B cell (primary cell): ENCODE data around the gene TSHR. TPM values are rescaled to one million over a fixed set of nuclear protein-coding genes. Genes with fewer than 3 reads are reported as not detected.

Experiments
- ATAC-seq: fragments of 200-7000 bp; cut with Tn5 transposase; one replicate; pipeline ENCODE4 v1.10.0; 2021; ENCODE audit warnings: low read depth, mild to moderate bottlenecking, moderate number of reproducible peaks, moderate library complexity
- CTCF ChIA-PET: fragments of 350-600 bp; sonication (Branson Sonifier 250); formaldehyde crosslinking; loops from one replicate; lab custom pipeline; 2021; ENCODE audit warnings: antibody characterized with exemption, inconsistent platforms; lab: Charles Lee
- POLR2A ChIA-PET: fragments of 350-600 bp; sonication (Branson Sonifier 250); formaldehyde crosslinking; loops from one replicate; lab custom pipeline; 2021; ENCODE audit warnings: antibody characterized with exemption; lab: Charles Lee
- DNase-seq: peaks from one replicate; pipeline ENCODE4 v3.0.0; 2013
- H2AFZ ChIP-seq: 2 replicates; pipeline ENCODE4 v1.6.1; 2012; ENCODE audit warnings: mild to moderate bottlenecking, low read depth, low read length; ENCODE audit not compliant: insufficient read depth, poor library complexity, severe bottlenecking
- H3K27ac ChIP-seq, 2 donors: 1 replicate in 1 of 2; 2 replicates in 1 of 2; pipeline ENCODE4 v1.5.1; 2012 to 2013; ENCODE audit warnings: low read length in 2 of 2, mild to moderate bottlenecking in 2 of 2, moderate library complexity in 1 of 2
- H3K27me3 ChIP-seq, 4 experiments: fragments of 200-600 bp in 1 of 4; sonication (generic) in 1 of 4; replicated peaks in 1 of 4; 1 replicate in 2 of 4; 2 replicates in 2 of 4; pipeline versions ENCODE4 v1.6.1 to v1.7.0; 2013 to 2016; ENCODE audit warnings: low read length in 3 of 4, mild to moderate bottlenecking in 2 of 4, mixed read lengths in 1 of 4, moderate library complexity in 1 of 4; ENCODE audit not compliant: insufficient read depth in 4 of 4, control insufficient read depth in 3 of 4; ENCODE audit errors: control extremely low read depth in 1 of 4
- H3K36me3 ChIP-seq, 2 experiments: replicated peaks in 1 of 2; 1 replicate in 1 of 2; 2 replicates in 1 of 2; pipeline versions ENCODE4 v1.6.1 to v1.7.1; 2013; ENCODE audit warnings: low read length in 1 of 2; ENCODE audit not compliant: insufficient read depth in 2 of 2, control insufficient read depth in 1 of 2; ENCODE audit errors: control extremely low read depth in 1 of 2, extremely low read depth in 1 of 2
- H3K4me1 ChIP-seq, 2 donors: fragments of 200-600 bp in 1 of 2; sonication (generic) in 1 of 2; 1 replicate in 1 of 2; 2 replicates in 1 of 2; pipeline versions ENCODE4 v1.5.1 to v1.6.1; 2013 to 2017; ENCODE audit warnings: low read length in 2 of 2; ENCODE audit not compliant: control insufficient read depth in 2 of 2, insufficient read depth in 2 of 2
- H3K4me2 ChIP-seq: replicated peaks from 2 replicates; pipeline ENCODE3; 2012; ENCODE audit warnings: mild to moderate bottlenecking, low read depth, low read length; ENCODE audit not compliant: poor library complexity, severe bottlenecking
- H3K4me3 ChIP-seq, 5 experiments: fragments of 200-600 bp in 1 of 5; sonication (generic) in 1 of 5; 1 replicate in 3 of 5; 2 replicates in 2 of 5; pipeline versions ENCODE4 v1.5.1 to v1.7.0; 2011 to 2016; ENCODE audit warnings: low read length in 4 of 5, mild to moderate bottlenecking in 4 of 5, low read depth in 2 of 5, control low read depth in 1 of 5, moderate library complexity in 1 of 5; ENCODE audit not compliant: insufficient read depth in 1 of 5; ENCODE audit errors: control extremely low read depth in 1 of 5, extremely low read depth in 1 of 5
- H3K79me2 ChIP-seq: fragments of 200-600 bp; sonication (generic); one replicate; pipeline ENCODE4 v1.6.0; 2016; ENCODE audit warnings: low read length; ENCODE audit not compliant: control insufficient read depth, insufficient read depth
- H3K9ac ChIP-seq: fragments of 200-600 bp; sonication (generic); 2 replicates; pipeline ENCODE4 v1.6.1; 2017; ENCODE audit warnings: mild to moderate bottlenecking, low read length, moderate library complexity
- H3K9me3 ChIP-seq, 3 donors: one replicate each; pipeline versions ENCODE4 v1.6.1 to v1.7.1; 2013; ENCODE audit warnings: low read length in 2 of 3; ENCODE audit not compliant: control insufficient read depth in 2 of 3, insufficient read depth in 1 of 3; ENCODE audit errors: control extremely low read depth in 1 of 3
- H4K20me1 ChIP-seq: 2 replicates; pipeline ENCODE4 v1.6.0; 2012; ENCODE audit warnings: mild to moderate bottlenecking, low read length; ENCODE audit not compliant: insufficient read depth, control insufficient read depth, poor library complexity, severe bottlenecking
- H3K27ac Mint-ChIP-seq: one replicate; pipeline ENCODE4 v1.8.0; 2021; ENCODE audit warnings: mixed read lengths
- H3K27me3 Mint-ChIP-seq: one replicate; pipeline ENCODE4 v1.8.0; 2021; ENCODE audit warnings: mixed read lengths
- H3K4me1 Mint-ChIP-seq: one replicate; pipeline ENCODE4 v1.8.0; 2021; ENCODE audit warnings: mixed read lengths
- H3K4me3 Mint-ChIP-seq: one replicate; pipeline ENCODE4 v1.8.0; 2021; ENCODE audit warnings: mixed read lengths
- H3K9me3 Mint-ChIP-seq: one replicate; pipeline ENCODE4 v1.8.0; 2022; ENCODE audit warnings: mixed read lengths; ENCODE audit not compliant: insufficient read depth
- EZH2 ChIP-seq: IDR thresholded peaks from 2 replicates; pipeline ENCODE4 v1.6.1; 2012; ENCODE audit warnings: borderline replicate concordance, low read depth, mild to moderate bottlenecking, moderate library complexity, low read length; ENCODE audit not compliant: insufficient read depth, poor library complexity, severe bottlenecking
- WGBS: methylation state at CpG from one replicate; pipeline ENCODE4 v1.1.5; 2013; ENCODE audit warnings: missing lambda C conversion rate; ENCODE audit not compliant: insufficient coverage; 5-methylcytosine and 5-hydroxymethylcytosine counted together
- intact Hi-C: fragments of 100-400 bp; cut with micrococcal nuclease; formaldehyde crosslinking; loops from one replicate; pipeline ENCODE4 v1.10.0; 2022
- polyA plus RNA-seq: library from polyadenylated mRNA; depleted of rRNA; stranded (reverse); fragments of >200 nt; gene quantifications from 2 replicates; pipeline ENCODE4 v1.2.3, GENCODE V29; 2012
- total RNA-seq, 2 donors: library from RNA; stranded (reverse); fragments of 120-200 nt in 1 of 2; gene quantifications; 1 replicate in 1 of 2; 2 replicates in 1 of 2; pipeline versions ENCODE4 v1.2.3 to v1.2.4, GENCODE V29; 2013 to 2022
- TF ChIP-seq, protein P1 (sequence below): fragments of 200-600 bp; IDR thresholded peaks from one replicate; pipeline ENCODE4 v1.8.0; 2022; ENCODE audit warnings: antibody characterized with exemption, mild to moderate bottlenecking

TSHR gene
- total and polyA plus RNA-seq, 2 donors (not counting 1 experiment from before 2014, with no cell fraction given) = 0.15 to 0.37 TPM

DNA sequence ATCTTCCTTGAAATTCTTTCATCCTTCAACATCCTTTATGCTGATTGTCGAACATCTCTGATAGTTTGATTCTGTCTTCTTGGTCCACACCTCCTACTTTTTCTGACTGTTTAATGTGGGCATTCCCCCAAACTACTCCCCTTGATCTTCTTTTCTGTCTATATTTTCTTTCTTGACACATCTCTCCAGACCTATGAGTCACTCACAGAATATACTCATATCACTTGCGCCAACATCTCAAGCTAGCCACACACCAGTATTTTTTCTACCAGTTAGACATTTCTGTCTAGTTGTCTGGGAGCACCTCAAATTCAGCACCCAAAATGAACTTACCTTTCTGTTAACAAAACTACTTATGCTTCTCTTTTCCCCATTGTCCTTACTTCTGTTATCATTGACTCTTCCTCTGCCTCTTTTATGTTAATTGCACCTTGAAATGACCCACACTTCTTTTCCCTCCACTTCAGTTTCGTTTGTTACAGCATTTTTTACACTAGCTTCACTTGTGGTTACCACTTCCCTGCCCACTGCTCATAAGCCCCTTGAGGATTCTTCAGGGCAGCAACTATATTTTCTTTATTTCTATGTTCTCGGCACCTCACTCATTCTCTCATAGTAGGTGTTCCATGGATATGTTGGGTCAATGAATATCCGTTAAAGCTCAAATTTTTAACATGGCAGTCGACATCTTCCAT is 33.5 kb downstream of the TSHR start:
- Histone ChIP-seq H4K20me1 (no peaks in the 10 kb centered on the region), H3K4me2 (no peak overlapping the region), H3K27me3 (peaks cover 0 to 2% (median 0%) of the 10 kb centered on the region in 4 experiments), H3K9ac (no peak overlapping the region), H3K79me2 (no peaks in the 10 kb centered on the region), H3K27ac (no peak overlapping the region), H3K36me3 (no peaks in the 10 kb centered on the region), H3K9me3 (peaks cover 0 to 1% (median 0%) of the 10 kb centered on the region in 3 donors), H3K4me3 (no peak overlapping the region), H2AFZ (no peak overlapping the region), H3K4me1 (peaks cover 3 to 6% of the 10 kb centered on the region in 2 donors)
- Mint-ChIP-seq H3K27ac (no peak overlapping the region), H3K4me3 (no peak overlapping the region), H3K9me3 (no peaks in the 10 kb centered on the region), H3K4me1 (no peaks in the 10 kb centered on the region), H3K27me3 (peaks cover 17% of the 10 kb centered on the region)
- ChIA-PET POLR2A (no interaction called here), CTCF (interaction anchor here (0.9 to 8.8 kb wide), 8 partner anchors 8 to 221 kb away, joined by 3 to 255 read pairs (median 5); partner anchors contain the start of gene TSHR)
- WGBS = 44% methylated on average over 3 of the region's 6 CpGs
- ATAC-seq = peak; percentile 41
- intact Hi-C loops = loop anchor here (5.0 kb wide), 1 partner anchor 932 kb away; no protein-coding TSS in a partner anchor
- TF ChIP-seq, protein P1, sequence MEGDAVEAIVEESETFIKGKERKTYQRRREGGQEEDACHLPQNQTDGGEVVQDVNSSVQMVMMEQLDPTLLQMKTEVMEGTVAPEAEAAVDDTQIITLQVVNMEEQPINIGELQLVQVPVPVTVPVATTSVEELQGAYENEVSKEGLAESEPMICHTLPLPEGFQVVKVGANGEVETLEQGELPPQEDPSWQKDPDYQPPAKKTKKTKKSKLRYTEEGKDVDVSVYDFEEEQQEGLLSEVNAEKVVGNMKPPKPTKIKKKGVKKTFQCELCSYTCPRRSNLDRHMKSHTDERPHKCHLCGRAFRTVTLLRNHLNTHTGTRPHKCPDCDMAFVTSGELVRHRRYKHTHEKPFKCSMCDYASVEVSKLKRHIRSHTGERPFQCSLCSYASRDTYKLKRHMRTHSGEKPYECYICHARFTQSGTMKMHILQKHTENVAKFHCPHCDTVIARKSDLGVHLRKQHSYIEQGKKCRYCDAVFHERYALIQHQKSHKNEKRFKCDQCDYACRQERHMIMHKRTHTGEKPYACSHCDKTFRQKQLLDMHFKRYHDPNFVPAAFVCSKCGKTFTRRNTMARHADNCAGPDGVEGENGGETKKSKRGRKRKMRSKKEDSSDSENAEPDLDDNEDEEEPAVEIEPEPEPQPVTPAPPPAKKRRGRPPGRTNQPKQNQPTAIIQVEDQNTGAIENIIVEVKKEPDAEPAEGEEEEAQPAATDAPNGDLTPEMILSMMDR = no peak
- no peak for TF ChIP-seq EZH2
- peak; percentile 12 for DNase-seq

DNA sequence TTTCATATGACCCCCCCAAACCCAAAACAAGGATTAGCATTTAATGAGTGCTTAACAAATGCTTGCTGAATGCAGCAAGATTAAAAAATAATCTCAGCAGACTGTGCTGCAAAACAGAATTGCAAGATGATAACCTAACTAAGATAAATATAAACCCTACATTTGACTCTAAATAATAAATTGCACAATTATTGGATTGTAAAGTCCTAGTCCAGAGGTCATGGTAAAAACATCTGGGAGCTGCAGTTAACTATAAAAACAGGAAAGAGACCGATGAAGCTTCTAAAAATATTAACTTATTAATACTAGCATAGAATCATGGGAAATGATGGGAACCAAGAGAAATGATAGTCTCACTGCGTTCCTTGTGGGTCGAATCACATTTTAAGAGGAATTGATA is 37.2 kb downstream of the TSHR start:
- Mint-ChIP-seq H3K27me3 (peaks cover 37% of the 10 kb centered on the region), H3K27ac (no peak overlapping the region), H3K4me3 (no peak overlapping the region), H3K4me1 (peaks cover 4% of the 10 kb centered on the region), H3K9me3 (no peaks in the 10 kb centered on the region)
- H3K9ac ChIP-seq = no peak overlapping the region
- DNase-seq (no peak), ATAC-seq (no peak)
- no peak overlapping the region for H3K27ac ChIP-seq
- H4K20me1 ChIP-seq = no peaks in the 10 kb centered on the region
- H3K27me3 ChIP-seq = peaks cover 0 to 4% (median 1%) of the 10 kb centered on the region in 4 experiments
- H3K4me2 ChIP-seq = no peak overlapping the region
- ChIA-PET CTCF (interaction anchor here (0.8 to 1.2 kb wide), 3 partner anchors 37 to 177 kb away, joined by 3 to 5 read pairs (median 4); partner anchors contain the start of gene TSHR), POLR2A (interaction anchor here (0.6 kb wide), 1 partner anchor 57 kb away, joined by 5 read pairs; no protein-coding TSS in a partner anchor)
- peaks cover 0 to 1% (median 0%) of the 10 kb centered on the region in 3 donors for H3K9me3 ChIP-seq
- H3K36me3 ChIP-seq = no peaks in the 10 kb centered on the region
- no peaks in the 10 kb centered on the region for H3K79me2 ChIP-seq
- no peak overlapping the region for H3K4me3 ChIP-seq
- no CpG with 5 or more reads among the region's 3 CpGs for WGBS
- H2AFZ ChIP-seq = no peak overlapping the region
- intact Hi-C loops = no loop called here
- no peak for TF ChIP-seq EZH2
- TF ChIP-seq, protein P1 = no peak
- H3K4me1 ChIP-seq = peaks cover 7 to 12% of the 10 kb centered on the region in 2 donors
